ENCODE results near the gene MRPL24.
A peak's percentile ranks its signal among the peaks of the same experiment; 100 is the strongest.
"Not testable (repeated sequence)": the region's sequence is repeated elsewhere in the genome, so short reads cannot be mapped to it uniquely, and the experiment has no call there.

MRPL24 gene

GRCh38 chr1:156766298-156767100 lies 25.6 kb upstream of the MRPL24 start:
- H3K9ac ChIP-seq = peak overlapping the region; percentile 94; the same call in 1 of the 2 replicates
- H3K27me3 ChIP-seq (ENCODE audit: insufficient read depth, low read depth) = no peaks in the 10 kb centered on the region
- H3K27ac ChIP-seq = peak overlapping the region; percentile 1; the same call in 1 of the 2 replicates
- peaks cover 41% of the 10 kb centered on the region for H3K79me2 ChIP-seq (ENCODE audit: insufficient read depth, low read depth)
- peak overlapping the region; percentile 96 for H3K4me3 ChIP-seq (IDR thresholded peaks at IDR 0.05; ENCODE audit: insufficient read depth, low read depth, low read length)
- no peaks in the 10 kb centered on the region for H4K20me1 ChIP-seq (ENCODE audit: insufficient read depth)
- H3K4me2 ChIP-seq = peak overlapping the region; percentile 81
- no peak for TF ChIP-seq CTCF (conservative IDR thresholded peaks at IDR 0.05; ENCODE audit: low read depth, low read length)
- no peaks in the 10 kb centered on the region; the same call in 1 of the 2 replicates for H3K36me3 ChIP-seq (ENCODE audit: insufficient read depth)
- H3K4me1 ChIP-seq (ENCODE audit: low read depth, poor library complexity, severe bottlenecking) = peaks cover 41% of the 10 kb centered on the region
- peak overlapping the region; percentile 80 for H2AFZ ChIP-seq (ENCODE audit: low read depth)

- H3K27ac ChIP-seq = no peak overlapping the region
- peak overlapping the region; percentile 80 for H2AFZ ChIP-seq (ENCODE audit: low read depth)
- H3K4me1 ChIP-seq (ENCODE audit: low read depth, poor library complexity, severe bottlenecking) = peaks cover 32% of the 10 kb centered on the region
- H3K4me2 ChIP-seq = peak overlapping the region; percentile 81; the same call in 1 of the 2 replicates
- no peaks in the 10 kb centered on the region for H3K27me3 ChIP-seq (ENCODE audit: insufficient read depth, low read depth)
- no peak for TF ChIP-seq CTCF (conservative IDR thresholded peaks at IDR 0.05; ENCODE audit: low read depth, low read length)
- no peaks in the 10 kb centered on the region for H4K20me1 ChIP-seq (ENCODE audit: insufficient read depth)
- H3K4me3 ChIP-seq (IDR thresholded peaks at IDR 0.05; ENCODE audit: insufficient read depth, low read depth, low read length) = no peak overlapping the region
- H3K9ac ChIP-seq = no peak overlapping the region
- no peaks in the 10 kb centered on the region; the same call in 1 of the 2 replicates for H3K36me3 ChIP-seq (ENCODE audit: insufficient read depth)
- peaks cover 33% of the 10 kb centered on the region for H3K79me2 ChIP-seq (ENCODE audit: insufficient read depth, low read depth)
Observed at GRCh38 chr1:156765666-156766065, 24.8 kb upstream of the MRPL24 start.

- not testable (repeated sequence) for H3K4me2 ChIP-seq; H2AFZ ChIP-seq (ENCODE audit: low read depth); H3K27me3 ChIP-seq (ENCODE audit: insufficient read depth, low read depth); H3K4me3 ChIP-seq (IDR thresholded peaks at IDR 0.05; ENCODE audit: insufficient read depth, low read depth, low read length); H3K36me3 ChIP-seq (ENCODE audit: insufficient read depth); H4K20me1 ChIP-seq (ENCODE audit: insufficient read depth); H3K9ac ChIP-seq; H3K27ac ChIP-seq
- H3K4me1 ChIP-seq (ENCODE audit: low read depth, poor library complexity, severe bottlenecking) = peaks cover 27% of the 10 kb centered on the region
- H3K79me2 ChIP-seq (ENCODE audit: insufficient read depth, low read depth) = peaks cover 28% of the 10 kb centered on the region
Observed at GRCh38 chr1:156765136-156765535, 24.2 kb upstream of the MRPL24 start.

GRCh38 chr1:156760796-156761104 lies 19.9 kb upstream of the MRPL24 start:
- Histone ChIP-seq H4K20me1 (ENCODE audit: insufficient read depth) (no peaks in the 10 kb centered on the region), H3K79me2 (ENCODE audit: insufficient read depth, low read depth) (no peaks in the 10 kb centered on the region; the same call in 1 of the 2 replicates), H3K9ac (no peak overlapping the region), H3K4me1 (ENCODE audit: low read depth, poor library complexity, severe bottlenecking) (peaks cover 2% of the 10 kb centered on the region), H3K27ac (no peak overlapping the region), H3K36me3 (ENCODE audit: insufficient read depth) (no peaks in the 10 kb centered on the region), H2AFZ (ENCODE audit: low read depth) (no peak overlapping the region), H3K27me3 (ENCODE audit: insufficient read depth, low read depth) (no peaks in the 10 kb centered on the region), H3K4me3 (IDR thresholded peaks at IDR 0.05; ENCODE audit: insufficient read depth, low read depth, low read length) (no peak overlapping the region), H3K4me2 (no peak overlapping the region)
- no peak for TF ChIP-seq CTCF (conservative IDR thresholded peaks at IDR 0.05; ENCODE audit: low read depth, low read length)
